ENCODE data around the gene TRAF2.

The TRAF2 gene

GRCh38 chr9:136854842-136855460, 31.4 kb upstream of the TRAF2 start:
- no peak for TF ChIP-seq Cebpa-rat (IDR thresholded peaks at IDR 0.05)
- H3K9ac ChIP-seq = peak overlapping the region in 5 of 11 experiments; percentile 9 to 48 (median 37); a peak in 5 of 22 replicates
- H3K9me3 ChIP-seq (replicated peaks in 1 of 11) = no peaks in the 10 kb centered on the region
- H3K4me2 ChIP-seq = peak overlapping the region in 9 of 11 experiments; percentile 21 to 80 (median 56); a peak in 14 of 22 replicates
- H3K4me3 ChIP-seq = no peak overlapping the region
- H3K4me1 ChIP-seq = peaks cover 32 to 84% (median 70%) of the 10 kb centered on the region in 10 experiments
- no peaks in the 10 kb centered on the region for H3K27me3 ChIP-seq
- peaks cover 17 to 93% (median 73%) of the 10 kb centered on the region in 11 experiments; a peak in 21 of 22 replicates for H4K20me1 ChIP-seq
- H3K36me3 ChIP-seq = peaks cover 9 to 45% (median 20%) of the 10 kb centered on the region in 11 experiments; a peak in 18 of 22 replicates
- no peak overlapping the region for H3K27ac ChIP-seq

- Histone ChIP-seq H3K36me3 (peaks cover 8 to 42% (median 19%) of the 10 kb centered on the region in 11 experiments; a peak in 20 of 22 replicates), H3K4me2 (peak overlapping the region in 9 of 11 experiments; percentile 41 to 80 (median 55); a peak in 19 of 22 replicates), H3K4me3 (no peak overlapping the region), H3K9ac (peak overlapping the region in 7 of 11 experiments; percentile 7 to 48 (median 34); a peak in 9 of 22 replicates), H3K4me1 (peaks cover 32 to 84% (median 70%) of the 10 kb centered on the region in 10 experiments; a peak in 19 of 20 replicates), H4K20me1 (peaks cover 17 to 93% (median 72%) of the 10 kb centered on the region in 11 experiments; a peak in 21 of 22 replicates), H3K27ac (peak overlapping the region in 3 of 11 experiments; percentile 10 to 31 (median 28); a peak in 3 of 22 replicates), H3K27me3 (no peaks in the 10 kb centered on the region), H3K9me3 (replicated peaks in 1 of 11) (no peaks in the 10 kb centered on the region)
- TF ChIP-seq Cebpa-rat (IDR thresholded peaks at IDR 0.05) = no peak
These were observed 30.7 kb upstream of the TRAF2 start for GRCh38 chr9:136855461-136856078.

GRCh38 chr9:136856079-136856476, 30.2 kb upstream of the TRAF2 start:
- peaks cover 33 to 84% (median 73%) of the 10 kb centered on the region in 10 experiments; a peak in 19 of 20 replicates for H3K4me1 ChIP-seq
- peak overlapping the region in 9 of 11 experiments; percentile 41 to 80 (median 55); a peak in 18 of 22 replicates for H3K4me2 ChIP-seq
- H3K9me3 ChIP-seq (replicated peaks in 1 of 11) = no peaks in the 10 kb centered on the region
- H3K36me3 ChIP-seq = peaks cover 8 to 42% (median 19%) of the 10 kb centered on the region in 11 experiments; a peak in 21 of 22 replicates
- H3K27me3 ChIP-seq = no peaks in the 10 kb centered on the region
- TF ChIP-seq Cebpa-rat (IDR thresholded peaks at IDR 0.05) = no peak
- no peak overlapping the region for H3K4me3 ChIP-seq
- peak overlapping the region in 7 of 11 experiments; percentile 7 to 48 (median 34); a peak in 9 of 22 replicates for H3K9ac ChIP-seq
- peaks cover 19 to 93% (median 72%) of the 10 kb centered on the region in 11 experiments; a peak in 21 of 22 replicates for H4K20me1 ChIP-seq
- peak overlapping the region in 3 of 11 experiments; percentile 10 to 31 (median 28); a peak in 2 of 22 replicates for H3K27ac ChIP-seq

- H3K9ac ChIP-seq = peak overlapping the region in 3 of 11 experiments; percentile 7 to 50 (median 31); a peak in 3 of 22 replicates
- peaks cover 25 to 93% (median 73%) of the 10 kb centered on the region in 11 experiments; a peak in 21 of 22 replicates for H4K20me1 ChIP-seq
- H3K27ac ChIP-seq = no peak overlapping the region
- peaks cover 38 to 87% (median 78%) of the 10 kb centered on the region in 10 experiments; a peak in 19 of 20 replicates for H3K4me1 ChIP-seq
- peak overlapping the region in 7 of 11 experiments; percentile 51 to 80 (median 66); a peak in 10 of 22 replicates for H3K4me2 ChIP-seq
- peaks cover 9 to 42% (median 19%) of the 10 kb centered on the region in 11 experiments for H3K36me3 ChIP-seq
- H3K27me3 ChIP-seq = no peaks in the 10 kb centered on the region
- H3K4me3 ChIP-seq = no peak overlapping the region
- TF ChIP-seq Cebpa-rat (IDR thresholded peaks at IDR 0.05) = no peak
- no peaks in the 10 kb centered on the region for H3K9me3 ChIP-seq (replicated peaks in 1 of 11)
These were observed 29.7 kb upstream of the TRAF2 start for GRCh38 chr9:136856541-136857141.

- Histone ChIP-seq H3K27ac (no peak overlapping the region), H3K36me3 (peaks cover 14 to 42% (median 20%) of the 10 kb centered on the region in 11 experiments), H3K4me3 (no peak overlapping the region), H3K9me3 (replicated peaks in 1 of 11) (no peaks in the 10 kb centered on the region), H3K27me3 (no peaks in the 10 kb centered on the region), H3K9ac (peak overlapping the region in 3 of 11 experiments; percentile 31 to 61 (median 50); a peak in 2 of 22 replicates), H3K4me1 (peaks cover 39 to 92% (median 80%) of the 10 kb centered on the region in 10 experiments; a peak in 19 of 20 replicates), H4K20me1 (peaks cover 25 to 94% (median 78%) of the 10 kb centered on the region in 11 experiments; a peak in 21 of 22 replicates), H3K4me2 (peak overlapping the region in 4 of 11 experiments; percentile 7 to 94 (median 80); a peak in 5 of 22 replicates)
- TF ChIP-seq Cebpa-rat (IDR thresholded peaks at IDR 0.05) = no peak
These were observed 29.1 kb upstream of the TRAF2 start for GRCh38 chr9:136857166-136857565.

- no peak for TF ChIP-seq Cebpa-rat (IDR thresholded peaks at IDR 0.05)
- Histone ChIP-seq H3K4me2 (peak overlapping the region in 7 of 11 experiments; percentile 71 to 94 (median 83); a peak in 12 of 22 replicates), H3K4me3 (no peak overlapping the region), H3K9me3 (replicated peaks in 1 of 11) (no peaks in the 10 kb centered on the region), H3K27ac (peak overlapping the region in 2 of 11 experiments; percentile 54 to 59; a peak in 3 of 22 replicates), H4K20me1 (peaks cover 31 to 97% (median 83%) of the 10 kb centered on the region in 11 experiments; a peak in 21 of 22 replicates), H3K4me1 (peaks cover 39 to 97% (median 81%) of the 10 kb centered on the region in 10 experiments; a peak in 19 of 20 replicates), H3K27me3 (no peaks in the 10 kb centered on the region), H3K36me3 (peaks cover 20 to 46% (median 25%) of the 10 kb centered on the region in 11 experiments), H3K9ac (peak overlapping the region in 7 of 11 experiments; percentile 43 to 77 (median 59); a peak in 10 of 22 replicates)
These were observed 28.5 kb upstream of the TRAF2 start for GRCh38 chr9:136857581-136858412.

- H3K27me3 ChIP-seq = no peaks in the 10 kb centered on the region
- peaks cover 40 to 92% (median 82%) of the 10 kb centered on the region in 10 experiments; a peak in 19 of 20 replicates for H3K4me1 ChIP-seq
- no peak overlapping the region for H3K4me3 ChIP-seq
- TF ChIP-seq Cebpa-rat (IDR thresholded peaks at IDR 0.05) = no peak
- peaks cover 37 to 98% (median 90%) of the 10 kb centered on the region in 11 experiments; a peak in 21 of 22 replicates for H4K20me1 ChIP-seq
- peaks cover 27 to 52% (median 31%) of the 10 kb centered on the region in 11 experiments for H3K36me3 ChIP-seq
- peak overlapping the region in 4 of 11 experiments; percentile 45 to 59 (median 55); a peak in 7 of 22 replicates for H3K27ac ChIP-seq
- no peaks in the 10 kb centered on the region for H3K9me3 ChIP-seq (replicated peaks in 1 of 11)
- peak overlapping the region in 8 of 11 experiments; percentile 43 to 77 (median 58); a peak in 15 of 22 replicates for H3K9ac ChIP-seq
- peak overlapping the region in 9 of 11 experiments; percentile 50 to 94 (median 81); a peak in 16 of 22 replicates for H3K4me2 ChIP-seq
These were observed 27.9 kb upstream of the TRAF2 start for GRCh38 chr9:136858452-136858843.
